ENCODE results near the gene ANO1. TPM values are rescaled to one million over a fixed set of nuclear protein-coding genes. Genes with fewer than 3 reads are reported as not detected.
"Not testable (repeated sequence)": the region's sequence is repeated elsewhere in the genome, so short reads cannot be mapped to it uniquely, and the experiment has no call there.

Gene ANO1
- total RNA-seq, 1 experiment from 2014 or later, result 10.9 TPM

DNA sequence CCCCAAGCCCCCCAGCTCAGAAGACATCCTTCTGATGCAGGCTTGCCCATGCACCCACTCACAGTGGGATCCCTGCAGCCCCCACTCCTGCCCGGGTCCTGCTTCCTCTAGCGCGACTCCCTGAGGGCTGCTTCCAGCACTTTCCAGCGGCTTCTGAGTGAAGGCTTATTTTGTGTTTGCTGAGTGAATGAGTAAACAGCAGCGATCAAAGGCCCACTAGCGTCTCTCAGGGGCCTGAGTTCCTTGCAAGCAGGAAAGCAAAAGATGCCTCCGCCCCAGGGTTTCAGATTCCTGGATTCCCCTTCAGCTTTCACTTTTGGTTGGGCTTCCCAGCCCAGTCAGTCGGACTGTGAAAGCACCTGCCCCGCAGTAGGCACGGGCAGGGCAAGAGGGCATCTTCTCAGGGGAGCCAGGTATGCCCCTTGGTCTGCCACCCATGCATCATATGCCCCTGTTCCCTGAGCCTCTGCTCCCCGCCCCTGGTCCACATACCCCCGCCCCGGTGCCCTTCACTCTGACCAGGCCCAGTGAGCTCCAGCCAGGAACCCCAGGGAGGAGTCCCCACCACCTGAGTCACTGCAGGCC is 134.2 kb downstream of the ANO1 start:
- WGBS (ENCODE audit: extremely low coverage, insufficient read length, low lambda C conversion rate), result no CpG with 5 or more reads among the region's 13 CpGs
- Histone ChIP-seq H3K27me3 (ENCODE audit: insufficient read depth, low read length) (no peaks in the 10 kb centered on the region), H3K9me3 (ENCODE audit: control insufficient read depth, low read depth, low read length) (no peaks in the 10 kb centered on the region), H3K23me2 (ENCODE audit: insufficient read length, low read depth, low read length, poor library complexity, severe bottlenecking) (no peaks in the 10 kb centered on the region), H2BK15ac (ENCODE audit: low read depth, low read length) (no peak overlapping the region), H3K14ac (ENCODE audit: insufficient read depth, low read length) (no peak overlapping the region), H2BK20ac (ENCODE audit: low read depth, low read length, poor library complexity, severe bottlenecking) (no peak overlapping the region), H2BK5ac (ENCODE audit: insufficient read length, low read length) (no peak overlapping the region), H4K8ac (replicated peaks; ENCODE audit: insufficient read length, low read depth, low read length) (no peak overlapping the region), H2AK5ac (ENCODE audit: insufficient read length, low read length) (no peak overlapping the region), H2AFZ (ENCODE audit: low read length) (no peak overlapping the region), H3K18ac (ENCODE audit: insufficient read length, low read depth, low read length) (no peak overlapping the region), H4K20me1 (ENCODE audit: control insufficient read depth, insufficient read depth, insufficient read length) (no peaks in the 10 kb centered on the region), H3K27ac (ENCODE audit: insufficient read length, low read depth, low read length) (no peak overlapping the region), H3K79me1 (ENCODE audit: insufficient read depth, low read depth, low read length, poor library complexity, severe bottlenecking) (no peaks in the 10 kb centered on the region), H3K79me2 (ENCODE audit: insufficient read depth, low read length) (no peaks in the 10 kb centered on the region), H3K4me1 (ENCODE audit: insufficient read depth, low read length) (peaks cover 3% of the 10 kb centered on the region; the same call in 1 of the 2 replicates), H2BK12ac (ENCODE audit: insufficient read length, low read depth, low read length) (peak overlapping the region; percentile 25), H4K5ac (ENCODE audit: insufficient read length, low read depth, low read length) (no peak overlapping the region), H4K91ac (ENCODE audit: insufficient read length, low read depth, low read length) (no peak overlapping the region), H3K56ac (ENCODE audit: insufficient read length, low read depth, low read length) (no peak overlapping the region), H2BK120ac (ENCODE audit: low read depth, low read length, poor library complexity, severe bottlenecking) (no peak overlapping the region), H3K9ac (ENCODE audit: extremely low read depth, insufficient read length, low read length) (no peak overlapping the region), H3K4me2 (ENCODE audit: insufficient read depth, insufficient read length, low read length) (no peak overlapping the region), H3K23ac (ENCODE audit: insufficient read length, low read depth, low read length) (no peak overlapping the region), H3K4ac (ENCODE audit: low read depth, low read length) (no peak overlapping the region), H3T11ph (ENCODE audit: low read length) (no peak overlapping the region)
- H3K27ac Mint-ChIP-seq, result peak overlapping the region; percentile 31 to 81 (median 38); a peak in 4 of 7 replicates
- H3K4me3 Mint-ChIP-seq, result no peak overlapping the region
- no peaks in the 10 kb centered on the region for H3K9me3 Mint-ChIP-seq
- TF ChIP-seq, protein P1, sequence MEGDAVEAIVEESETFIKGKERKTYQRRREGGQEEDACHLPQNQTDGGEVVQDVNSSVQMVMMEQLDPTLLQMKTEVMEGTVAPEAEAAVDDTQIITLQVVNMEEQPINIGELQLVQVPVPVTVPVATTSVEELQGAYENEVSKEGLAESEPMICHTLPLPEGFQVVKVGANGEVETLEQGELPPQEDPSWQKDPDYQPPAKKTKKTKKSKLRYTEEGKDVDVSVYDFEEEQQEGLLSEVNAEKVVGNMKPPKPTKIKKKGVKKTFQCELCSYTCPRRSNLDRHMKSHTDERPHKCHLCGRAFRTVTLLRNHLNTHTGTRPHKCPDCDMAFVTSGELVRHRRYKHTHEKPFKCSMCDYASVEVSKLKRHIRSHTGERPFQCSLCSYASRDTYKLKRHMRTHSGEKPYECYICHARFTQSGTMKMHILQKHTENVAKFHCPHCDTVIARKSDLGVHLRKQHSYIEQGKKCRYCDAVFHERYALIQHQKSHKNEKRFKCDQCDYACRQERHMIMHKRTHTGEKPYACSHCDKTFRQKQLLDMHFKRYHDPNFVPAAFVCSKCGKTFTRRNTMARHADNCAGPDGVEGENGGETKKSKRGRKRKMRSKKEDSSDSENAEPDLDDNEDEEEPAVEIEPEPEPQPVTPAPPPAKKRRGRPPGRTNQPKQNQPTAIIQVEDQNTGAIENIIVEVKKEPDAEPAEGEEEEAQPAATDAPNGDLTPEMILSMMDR (conservative IDR thresholded peaks at IDR 0.05), result no peak
- peaks cover 6 to 23% (median 22%) of the 10 kb centered on the region in 3 experiments; a peak in 6 of 7 replicates for H3K36me3 Mint-ChIP-seq (ENCODE audit: insufficient read depth in 1 of 3, low read depth in 3 of 3)
- H3K4me1 Mint-ChIP-seq, result peaks cover 26 to 29% of the 10 kb centered on the region in 2 experiments
- H3K27me3 Mint-ChIP-seq (ENCODE audit: low read depth), result no peaks in the 10 kb centered on the region
- DNase-seq, result peak; percentile 65

- H3K4me1 Mint-ChIP-seq, result peaks cover 35 to 39% of the 10 kb centered on the region in 2 experiments
- H4K20me1 ChIP-seq (ENCODE audit: control insufficient read depth, insufficient read depth, insufficient read length); H2AFZ ChIP-seq (ENCODE audit: low read length); H3K9ac ChIP-seq (ENCODE audit: extremely low read depth, insufficient read length, low read length); H3K4me2 ChIP-seq (ENCODE audit: insufficient read depth, insufficient read length, low read length); H2BK20ac ChIP-seq (ENCODE audit: low read depth, low read length, poor library complexity, severe bottlenecking); H4K5ac ChIP-seq (ENCODE audit: insufficient read length, low read depth, low read length); H3K14ac ChIP-seq (ENCODE audit: insufficient read depth, low read length); H3K23ac ChIP-seq (ENCODE audit: insufficient read length, low read depth, low read length); H2BK5ac ChIP-seq (ENCODE audit: insufficient read length, low read length); H2AK5ac ChIP-seq (ENCODE audit: insufficient read length, low read length); H2BK15ac ChIP-seq (ENCODE audit: low read depth, low read length); H3T11ph ChIP-seq (ENCODE audit: low read length); H3K4ac ChIP-seq (ENCODE audit: low read depth, low read length); H3K27me3 Mint-ChIP-seq (ENCODE audit: low read depth); H2BK120ac ChIP-seq (ENCODE audit: low read depth, low read length, poor library complexity, severe bottlenecking); H3K4me1 ChIP-seq (ENCODE audit: insufficient read depth, low read length); H3K79me2 ChIP-seq (ENCODE audit: insufficient read depth, low read length); H3K27me3 ChIP-seq (ENCODE audit: insufficient read depth, low read length); H3K9me3 ChIP-seq (ENCODE audit: control insufficient read depth, low read depth, low read length); H3K4me3 Mint-ChIP-seq; H2BK12ac ChIP-seq (ENCODE audit: insufficient read length, low read depth, low read length); H3K27ac ChIP-seq (ENCODE audit: insufficient read length, low read depth, low read length); H4K8ac ChIP-seq (replicated peaks; ENCODE audit: insufficient read length, low read depth, low read length); H4K91ac ChIP-seq (ENCODE audit: insufficient read length, low read depth, low read length); H3K18ac ChIP-seq (ENCODE audit: insufficient read length, low read depth, low read length); H3K23me2 ChIP-seq (ENCODE audit: insufficient read length, low read depth, low read length, poor library complexity, severe bottlenecking); H3K79me1 ChIP-seq (ENCODE audit: insufficient read depth, low read depth, low read length, poor library complexity, severe bottlenecking); H3K56ac ChIP-seq (ENCODE audit: insufficient read length, low read depth, low read length); H3K27ac Mint-ChIP-seq; DNase-seq: not testable (repeated sequence)
- peaks cover 17 to 22% of the 10 kb centered on the region in 2 experiments for H3K9me3 Mint-ChIP-seq
- H3K36me3 Mint-ChIP-seq (ENCODE audit: insufficient read depth in 1 of 3, low read depth in 3 of 3), result peaks cover 0 to 13% (median 8%) of the 10 kb centered on the region in 3 experiments; a peak in 5 of 7 replicates
- no CpG with 5 or more reads among the region's 5 CpGs for WGBS (ENCODE audit: extremely low coverage, insufficient read length, low lambda C conversion rate)
Measured at GRCh38 chr11:70217388-70217787, 139.3 kb downstream of the ANO1 start.

Measured in H9 (cell line).